Breast epithelium (tissue), 4 donors: ENCODE data around the gene NBR1. TPM values are rescaled to one million over a fixed set of nuclear protein-coding genes. Genes with fewer than 3 reads are reported as not detected.
"Not testable (repeated sequence)": the region's sequence is repeated elsewhere in the genome, so short reads cannot be mapped to it uniquely, and the experiment has no call there.

Experiments used
- DNase-seq, 2 donors: peaks; one replicate each; pipeline ENCODE4 v3.0.0-alpha.2; 2019; ENCODE audit warnings: low spot score in 2 of 2
- H3K27ac ChIP-seq, 2 donors: fragments of 200-600 bp; sonication (generic) in 1 of 2; one replicate each; pipeline ENCODE4 v1.5.1; 2016 to 2019; ENCODE audit warnings: mild to moderate bottlenecking in 1 of 2
- H3K27me3 ChIP-seq, 2 donors: fragments of 200-600 bp; sonication (generic) in 1 of 2; one replicate each; pipeline versions ENCODE4 v1.5.1 to v1.6.0; 2017 to 2019; ENCODE audit warnings: control low read depth in 1 of 2, mild to moderate bottlenecking in 1 of 2
- H3K36me3 ChIP-seq: fragments of 200-600 bp; one replicate; pipeline ENCODE4 v1.5.1; 2019
- H3K4me1 ChIP-seq, 2 donors: fragments of 200-600 bp; sonication (generic); one replicate each; pipeline ENCODE4 v1.5.1; 2016 to 2019; ENCODE audit warnings: control low read depth in 1 of 2
- H3K4me3 ChIP-seq, 3 donors: fragments of 200-600 bp; sonication (generic); 1 replicate in 2 of 3; 2 replicates in 1 of 3; pipeline ENCODE4 v1.5.1; 2016 to 2019; ENCODE audit warnings: mild to moderate bottlenecking in 3 of 3, moderate library complexity in 2 of 3
- H3K9me3 ChIP-seq, 2 donors: fragments of 200-600 bp; sonication (generic) in 1 of 2; one replicate each; pipeline ENCODE4 v1.5.1; 2016 to 2019; ENCODE audit warnings: control low read depth in 1 of 2
- POLR2A ChIP-seq: fragments of 450-650 bp; IDR thresholded peaks from one replicate; pipeline ENCODE4 v1.6.1; 2016; ENCODE audit warnings: antibody characterized with exemption, mild to moderate bottlenecking, moderate library complexity
- POLR2AphosphoS5 ChIP-seq, 3 donors: sonication (generic); formaldehyde crosslinking; IDR thresholded peaks; one replicate each; pipeline ENCODE4 v1.6.1; 2017; ENCODE audit warnings: antibody characterized with exemption in 3 of 3
- intact Hi-C: fragments of 100-400 bp; cut with DNase I; formaldehyde crosslinking; loops from one replicate; pipeline ENCODE4 v1.15.1; 2023; ENCODE audit warnings: low total_unique reads
- total RNA-seq, 3 donors: library from RNA; depleted of rRNA; stranded (reverse); fragments of >200 nt; gene quantifications; one replicate each; pipeline ENCODE4 v1.1.0, GENCODE V29; 2016
- TF ChIP-seq, protein P1 (sequence below), 3 donors: fragments of 450-650 bp; IDR thresholded peaks; one replicate each; pipeline ENCODE4 v1.5.1; 2016 to 2017; ENCODE audit warnings: antibody characterized with exemption in 3 of 3, mild to moderate bottlenecking in 3 of 3, moderate library complexity in 3 of 3

Gene NBR1
- total RNA-seq, 3 donors from 2014 or later, result 90.1 to 131 (median 92.1) TPM

- TF ChIP-seq, protein P1, sequence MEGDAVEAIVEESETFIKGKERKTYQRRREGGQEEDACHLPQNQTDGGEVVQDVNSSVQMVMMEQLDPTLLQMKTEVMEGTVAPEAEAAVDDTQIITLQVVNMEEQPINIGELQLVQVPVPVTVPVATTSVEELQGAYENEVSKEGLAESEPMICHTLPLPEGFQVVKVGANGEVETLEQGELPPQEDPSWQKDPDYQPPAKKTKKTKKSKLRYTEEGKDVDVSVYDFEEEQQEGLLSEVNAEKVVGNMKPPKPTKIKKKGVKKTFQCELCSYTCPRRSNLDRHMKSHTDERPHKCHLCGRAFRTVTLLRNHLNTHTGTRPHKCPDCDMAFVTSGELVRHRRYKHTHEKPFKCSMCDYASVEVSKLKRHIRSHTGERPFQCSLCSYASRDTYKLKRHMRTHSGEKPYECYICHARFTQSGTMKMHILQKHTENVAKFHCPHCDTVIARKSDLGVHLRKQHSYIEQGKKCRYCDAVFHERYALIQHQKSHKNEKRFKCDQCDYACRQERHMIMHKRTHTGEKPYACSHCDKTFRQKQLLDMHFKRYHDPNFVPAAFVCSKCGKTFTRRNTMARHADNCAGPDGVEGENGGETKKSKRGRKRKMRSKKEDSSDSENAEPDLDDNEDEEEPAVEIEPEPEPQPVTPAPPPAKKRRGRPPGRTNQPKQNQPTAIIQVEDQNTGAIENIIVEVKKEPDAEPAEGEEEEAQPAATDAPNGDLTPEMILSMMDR (IDR thresholded peaks at IDR 0.05), result no peak
- no peak for TF ChIP-seq POLR2AphosphoS5 (IDR thresholded peaks at IDR 0.05)
- TF ChIP-seq POLR2A, result no peak
- intact Hi-C loops, result no loop called here
These were observed 15.3 kb upstream of the NBR1 start for GRCh38 chr17:43155666-43156065.

DNA sequence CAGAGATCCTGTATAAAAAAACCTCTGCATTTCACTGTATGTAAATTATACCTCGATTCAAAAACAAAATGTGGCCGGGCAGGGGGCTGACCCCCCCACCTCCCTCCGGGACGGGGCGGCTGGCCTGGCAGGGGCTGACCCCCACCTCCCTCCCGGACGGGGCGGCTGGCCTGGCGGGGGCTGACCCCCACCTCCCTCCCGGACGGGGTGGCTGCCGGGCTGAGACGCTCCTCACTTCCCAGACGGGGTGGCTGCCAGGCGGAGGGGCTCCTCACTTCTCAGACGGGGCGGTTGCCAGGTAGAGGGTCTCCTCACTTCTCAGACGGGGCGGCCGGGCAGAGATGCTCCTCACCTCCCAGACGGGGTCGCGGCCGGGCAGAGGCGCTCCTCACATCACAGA lies 11.8 kb upstream of the NBR1 start:
- H3K27me3 ChIP-seq, H3K27ac ChIP-seq, H3K4me1 ChIP-seq, H3K4me3 ChIP-seq, intact Hi-C loops, H3K9me3 ChIP-seq, DNase-seq, H3K36me3 ChIP-seq: not testable (repeated sequence)

More at GRCh38 chr17:43155666-43156065, 15.3 kb upstream of the NBR1 start:
- Histone ChIP-seq H3K9me3 (no peaks in the 10 kb centered on the region), H3K4me1 (no peaks in the 10 kb centered on the region), H3K4me3 (no peak overlapping the region), H3K27ac (no peak overlapping the region), H3K36me3 (no peaks in the 10 kb centered on the region), H3K27me3 (no peaks in the 10 kb centered on the region)
- DNase-seq, result no peak

GRCh38 chr17:43159957-43160356 lies 11.1 kb upstream of the NBR1 start:
- H3K9me3 ChIP-seq, intact Hi-C loops, H3K36me3 ChIP-seq, H3K27ac ChIP-seq, H3K27me3 ChIP-seq, DNase-seq, H3K4me1 ChIP-seq, H3K4me3 ChIP-seq: not testable (repeated sequence)

GRCh38 chr17:43165971-43166370 lies 5.0 kb upstream of the NBR1 start:
- H3K36me3 ChIP-seq, H3K4me1 ChIP-seq, H3K27me3 ChIP-seq, H3K27ac ChIP-seq, H3K4me3 ChIP-seq, DNase-seq, intact Hi-C loops, H3K9me3 ChIP-seq: not testable (repeated sequence)

DNA sequence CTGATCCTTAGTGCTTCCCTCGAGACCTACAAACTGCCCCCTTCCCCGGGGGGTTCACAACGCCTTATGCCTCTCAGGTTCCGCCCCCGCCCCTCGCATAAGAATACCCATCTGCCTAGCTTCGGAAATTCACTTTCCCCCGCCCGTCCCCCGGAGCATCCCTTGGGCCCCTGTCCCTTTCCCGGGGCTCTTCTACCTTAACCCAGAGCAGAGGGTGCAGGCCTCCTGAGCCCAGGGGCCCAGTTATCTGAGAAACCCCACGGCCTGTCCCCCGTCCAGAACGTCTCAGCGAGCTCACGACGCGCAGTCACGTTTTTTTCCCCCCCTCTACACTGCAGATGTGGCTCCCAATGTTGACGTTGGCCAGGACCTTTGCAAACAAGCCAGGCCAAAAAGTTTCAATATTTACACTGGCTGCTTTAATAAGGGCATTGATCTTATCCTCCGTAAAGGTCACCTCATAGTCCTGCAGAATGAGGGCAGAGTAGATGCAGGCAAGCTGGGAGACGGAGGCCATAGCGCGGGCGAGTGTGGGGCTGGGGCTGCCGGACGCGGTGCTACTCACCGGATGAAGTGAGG lies 1.4 kb upstream of the NBR1 start:
- intact Hi-C loops, result no loop called here
- DNase-seq, result peak; percentile 24 to 54
- H3K9me3 ChIP-seq, result no peaks in the 10 kb centered on the region
- H3K4me3 ChIP-seq, result peak overlapping the region; percentile 63 to 73 (median 65)
- peaks cover 7 to 15% of the 10 kb centered on the region in 2 donors for H3K4me1 ChIP-seq
- TF ChIP-seq POLR2A, result no peak
- no peak for TF ChIP-seq POLR2AphosphoS5 (IDR thresholded peaks at IDR 0.05)
- TF ChIP-seq, protein P1 (IDR thresholded peaks at IDR 0.05), result no peak
- no peaks in the 10 kb centered on the region for H3K36me3 ChIP-seq
- H3K27me3 ChIP-seq, result no peaks in the 10 kb centered on the region
- peak overlapping the region; percentile 95 to 99 for H3K27ac ChIP-seq

GRCh38 chr17:43170140-43170765 lies 761 bp upstream of the NBR1 start:
- peak overlapping the region; percentile 95 to 99 for H3K27ac ChIP-seq
- H3K36me3 ChIP-seq, result no peaks in the 10 kb centered on the region
- H3K27me3 ChIP-seq, result no peaks in the 10 kb centered on the region
- intact Hi-C loops, result no loop called here
- TF ChIP-seq, protein P1 (IDR thresholded peaks at IDR 0.05), result peak in 1 of 3 donors; percentile 7
- peak; percentile 10 to 93 (median 65) for TF ChIP-seq POLR2AphosphoS5 (IDR thresholded peaks at IDR 0.05)
- TF ChIP-seq POLR2A, result peak; percentile 61
- peak; percentile 88 to 96 for DNase-seq
- H3K9me3 ChIP-seq, result no peaks in the 10 kb centered on the region
- H3K4me3 ChIP-seq, result peak overlapping the region; percentile 63 to 73 (median 65)
- peaks cover 7 to 15% of the 10 kb centered on the region in 2 donors for H3K4me1 ChIP-seq
